Endodermal cell (in vitro differentiated cells): ENCODE data around the gene TUBA4A. TPM values are rescaled to one million over a fixed set of nuclear protein-coding genes. Genes with fewer than 3 reads are reported as not detected.

Source experiments
- DNase-seq: peaks from one replicate; pipeline ENCODE4 v3.0.0-alpha.2; 2017
- H3K27ac ChIP-seq: 2 replicates; pipeline ENCODE4 v1.5.1; 2013; ENCODE audit warnings: mild to moderate bottlenecking, low read depth, low read length, moderate library complexity
- H3K27me3 ChIP-seq: 2 replicates; pipeline ENCODE4 v1.6.1; 2013; ENCODE audit warnings: mild to moderate bottlenecking, low read length, moderate library complexity; ENCODE audit not compliant: insufficient read depth, control insufficient read depth, poor library complexity, severe bottlenecking
- H3K36me3 ChIP-seq: 2 replicates; pipeline ENCODE4 v1.7.0; 2013; ENCODE audit warnings: mild to moderate bottlenecking, low read length, moderate library complexity; ENCODE audit not compliant: control insufficient read depth, insufficient read depth
- H3K4me1 ChIP-seq: one replicate; pipeline ENCODE4 v1.7.0; 2013; ENCODE audit warnings: low read length; ENCODE audit not compliant: control insufficient read depth, insufficient read depth
- H3K4me3 ChIP-seq: 2 replicates; pipeline ENCODE4 v1.5.1; 2013; ENCODE audit warnings: mild to moderate bottlenecking, low read length, moderate library complexity
- H3K9ac ChIP-seq: 2 replicates; pipeline ENCODE4 v1.6.1; 2013; ENCODE audit warnings: mild to moderate bottlenecking, low read length, moderate library complexity; ENCODE audit not compliant: poor library complexity, severe bottlenecking; ENCODE audit errors: extremely low read depth
- H3K9me3 ChIP-seq: 2 replicates; pipeline ENCODE4 v1.6.1; 2013; ENCODE audit warnings: mild to moderate bottlenecking, low read length, moderate library complexity; ENCODE audit not compliant: control insufficient read depth
- H3K27ac Mint-ChIP-seq: 2 replicates; pipeline ENCODE4 v1.8.0; 2020; ENCODE audit warnings: mixed read lengths
- H3K27me3 Mint-ChIP-seq: 2 replicates; pipeline ENCODE4 v1.8.0; 2021; ENCODE audit warnings: mild to moderate bottlenecking, mixed read lengths; ENCODE audit not compliant: insufficient read depth
- H3K36me3 Mint-ChIP-seq: 2 replicates; pipeline ENCODE4 v1.8.0; 2020; ENCODE audit warnings: low read depth, mixed read lengths
- H3K4me1 Mint-ChIP-seq: 2 replicates; pipeline ENCODE4 v1.8.0; 2020; ENCODE audit warnings: mixed read lengths
- H3K4me3 Mint-ChIP-seq: 2 replicates; pipeline ENCODE4 v1.8.0; 2020; ENCODE audit warnings: mild to moderate bottlenecking, moderate library complexity, mixed read lengths
- H3K9me3 Mint-ChIP-seq: 2 replicates; pipeline ENCODE4 v1.8.0; 2020; ENCODE audit warnings: mild to moderate bottlenecking, mixed read lengths
- CTCF ChIP-seq: fragments of 200-600 bp; sonication (generic); conservative IDR thresholded peaks from 2 replicates; pipeline ENCODE4 v1.5.0; 2021; ENCODE audit warnings: antibody characterized with exemption, mild to moderate bottlenecking
- WGBS, 2 experiments: methylation state at CpG; one replicate each; pipeline versions ENCODE4 v1.1.5 to v1.1.7; 2013; ENCODE audit warnings: missing lambda C conversion rate in 2 of 2, mixed read lengths in 1 of 2; ENCODE audit not compliant: insufficient coverage in 1 of 2, insufficient read length in 1 of 2; 5-methylcytosine and 5-hydroxymethylcytosine counted together
- total RNA-seq, 2 donors: library from RNA; stranded (reverse); fragmentation: NEBNext Ultra II Directional in 1 of 2; extraction: Animal tissue kit (Norgen Biotek cat#: 25700) in 1 of 2; gene quantifications; 2 replicates in 1 of 2; 3 replicates in 1 of 2; pipeline ENCODE4 v1.2.1, GENCODE V29; 2021

TUBA4A gene
- total RNA-seq, 2 donors from 2014 or later: 4.0 to 9.5 TPM

- Mint-ChIP-seq H3K36me3 (peaks cover 52% of the 10 kb centered on the region), H3K27ac (no peak overlapping the region), H3K27me3 (no peaks in the 10 kb centered on the region), H3K4me1 (peaks cover 12% of the 10 kb centered on the region), H3K9me3 (no peaks in the 10 kb centered on the region), H3K4me3 (no peak overlapping the region)
- no peak for TF ChIP-seq CTCF
- no peak for DNase-seq
- WGBS, 2 experiments: 97 to 100% methylated on average over 9 to 10 of the region's 10 CpGs
- Histone ChIP-seq H3K4me1 (no peaks in the 10 kb centered on the region), H3K9ac (no peak overlapping the region), H3K27me3 (no peaks in the 10 kb centered on the region), H3K36me3 (peaks cover 61% of the 10 kb centered on the region), H3K9me3 (no peaks in the 10 kb centered on the region), H3K4me3 (no peak overlapping the region), H3K27ac (no peak overlapping the region)
Observed at GRCh38 chr2:219213486-219214071, 40.1 kb downstream of the TUBA4A start.

GRCh38 chr2:219213026-219213415 lies 40.7 kb downstream of the TUBA4A start:
- Histone ChIP-seq H3K27me3 (no peaks in the 10 kb centered on the region), H3K9ac (no peak overlapping the region), H3K9me3 (no peaks in the 10 kb centered on the region), H3K36me3 (peaks cover 66% of the 10 kb centered on the region), H3K4me3 (no peak overlapping the region), H3K27ac (no peak overlapping the region), H3K4me1 (no peaks in the 10 kb centered on the region)
- DNase-seq: no peak
- Mint-ChIP-seq H3K27me3 (no peaks in the 10 kb centered on the region), H3K4me1 (peaks cover 11% of the 10 kb centered on the region), H3K27ac (no peak overlapping the region), H3K36me3 (peaks cover 58% of the 10 kb centered on the region), H3K4me3 (no peak overlapping the region), H3K9me3 (no peaks in the 10 kb centered on the region)
- TF ChIP-seq CTCF: no peak
- 92 to 96% methylated on average over 7 to 8 of the region's 8 CpGs for WGBS, 2 experiments

GRCh38 chr2:219210886-219211362 lies 42.8 kb downstream of the TUBA4A start:
- Histone ChIP-seq H3K4me1 (no peaks in the 10 kb centered on the region), H3K9ac (no peak overlapping the region), H3K27ac (no peak overlapping the region), H3K9me3 (no peaks in the 10 kb centered on the region), H3K27me3 (no peaks in the 10 kb centered on the region), H3K4me3 (no peak overlapping the region), H3K36me3 (peaks cover 65% of the 10 kb centered on the region)
- Mint-ChIP-seq H3K36me3 (peaks cover 50% of the 10 kb centered on the region), H3K9me3 (no peaks in the 10 kb centered on the region), H3K4me1 (peaks cover 6% of the 10 kb centered on the region), H3K27me3 (no peaks in the 10 kb centered on the region), H3K27ac (peak overlapping the region; percentile 36), H3K4me3 (no peak overlapping the region)
- no peak for DNase-seq
- TF ChIP-seq CTCF: no peak
- 92 to 95% methylated on average over 6 to 9 of the region's 9 CpGs for WGBS, 2 experiments
